ENCODE measurements around the gene NFIX. TPM values are rescaled to one million over a fixed set of nuclear protein-coding genes. Genes with fewer than 3 reads are reported as not detected.

NFIX gene
- total and polyA plus RNA-seq, 2 donors (not counting 1 experiment from before 2014, with no cell fraction given): 0.69 to 5.6 TPM

DNA sequence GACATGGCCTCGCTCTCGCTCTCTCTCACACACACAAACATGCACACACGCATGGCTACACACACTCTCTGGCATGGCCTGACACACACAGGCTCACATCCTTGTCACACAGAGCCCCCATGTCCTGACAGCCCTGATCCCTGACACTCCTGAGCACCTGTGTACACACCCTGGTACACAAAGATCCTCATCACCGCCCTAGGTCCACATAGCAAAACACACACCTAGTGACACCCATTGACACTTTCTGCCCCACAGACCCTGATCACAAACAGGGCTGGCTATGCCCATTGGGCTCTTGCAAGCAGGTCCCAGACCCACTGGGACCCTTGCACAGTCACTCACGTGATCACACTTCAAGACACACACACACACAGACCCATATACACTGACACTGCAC is 4.0 kb upstream of the NFIX start:
- Mint-ChIP-seq H3K4me3 (no peak overlapping the region), H3K27ac (peak overlapping the region; percentile 38)
- CTCF ChIA-PET: interaction anchor here (0.6 to 0.7 kb wide), 2 partner anchors 12 to 1284 kb away, joined by 3 to 4 read pairs; no protein-coding TSS in a partner anchor

DNA sequence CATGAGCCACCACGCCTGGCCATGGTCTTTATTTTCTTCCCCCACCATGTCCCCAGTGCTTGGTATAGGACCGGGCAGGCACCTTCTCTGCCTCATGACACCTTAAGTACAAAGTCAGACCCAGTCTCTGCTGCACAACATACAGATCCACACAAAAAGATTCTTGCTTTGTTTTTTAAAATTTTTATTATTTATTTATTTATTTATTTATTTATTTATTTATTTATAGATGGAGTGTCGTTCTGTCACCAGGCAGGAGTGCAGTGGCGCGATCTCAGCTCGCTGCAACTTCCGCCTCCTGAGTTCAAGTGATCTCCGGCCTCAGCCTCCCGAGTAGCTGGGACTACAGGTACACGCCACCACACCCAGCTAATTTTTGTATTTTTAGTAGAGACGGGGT is 2.5 kb upstream of the NFIX start:
- no peak overlapping the region for H3K27ac Mint-ChIP-seq
- DNase-seq (no peak), ATAC-seq (ENCODE audit: low read depth) (no peak)
- Histone ChIP-seq H4K20me1 (ENCODE audit: control insufficient read depth, insufficient read depth, low read length, poor library complexity, severe bottlenecking) (no peaks in the 10 kb centered on the region), H3K36me3 (replicated peaks in 1 of 2; ENCODE audit: control extremely low read depth in 1 of 2, control insufficient read depth in 1 of 2, extremely low read depth in 1 of 2, insufficient read depth in 2 of 2, low read length in 1 of 2) (no peaks in the 10 kb centered on the region), H3K27ac (ENCODE audit: low read length in 2 of 2) (no peak overlapping the region), H3K4me1 (ENCODE audit: control insufficient read depth in 2 of 2, insufficient read depth in 2 of 2, low read length in 2 of 2) (peaks cover 10 to 11% of the 10 kb centered on the region in 2 donors), H3K4me2 (replicated peaks; ENCODE audit: low read depth, low read length, poor library complexity, severe bottlenecking) (no peak overlapping the region), H2AFZ (ENCODE audit: insufficient read depth, low read depth, low read length, poor library complexity, severe bottlenecking) (no peak overlapping the region), H3K9me3 (ENCODE audit: control extremely low read depth in 1 of 3, control insufficient read depth in 2 of 3, insufficient read depth in 1 of 3, low read length in 2 of 3) (peaks cover 0 to 1% (median 0%) of the 10 kb centered on the region in 3 donors), H3K27me3 (replicated peaks in 1 of 4; ENCODE audit: control extremely low read depth in 1 of 4, control insufficient read depth in 3 of 4, insufficient read depth in 4 of 4, low read length in 3 of 4) (peaks cover 0 to 26% (median 4%) of the 10 kb centered on the region in 4 experiments), H3K79me2 (ENCODE audit: control insufficient read depth, insufficient read depth, low read length) (no peaks in the 10 kb centered on the region), H3K4me3 (ENCODE audit: control extremely low read depth in 1 of 5, extremely low read depth in 1 of 5, insufficient read depth in 1 of 5, low read depth in 2 of 5, low read length in 4 of 5) (no peak overlapping the region), H3K9ac (ENCODE audit: low read length) (no peak overlapping the region)
- intact Hi-C loops (cut with micrococcal nuclease): loop anchor here (5.0 kb wide), 1 partner anchor 1225 kb away; the partner anchor contains the start of gene ZNF441
- WGBS (ENCODE audit: insufficient coverage): 98% methylated on average over 8 of the region's 11 CpGs
- no peaks in the 10 kb centered on the region for H3K9me3 Mint-ChIP-seq (ENCODE audit: insufficient read depth)
- CTCF ChIA-PET: interaction anchor here (0.8 kb wide), 1 partner anchor 15 kb away, joined by 3 read pairs; no protein-coding TSS in a partner anchor
- peaks cover 15% of the 10 kb centered on the region for H3K4me1 Mint-ChIP-seq
- no peak for TF ChIP-seq EZH2 (IDR thresholded peaks at IDR 0.05; ENCODE audit: borderline replicate concordance, insufficient read depth, low read depth, low read length, poor library complexity, severe bottlenecking)
- TF ChIP-seq, protein P1, sequence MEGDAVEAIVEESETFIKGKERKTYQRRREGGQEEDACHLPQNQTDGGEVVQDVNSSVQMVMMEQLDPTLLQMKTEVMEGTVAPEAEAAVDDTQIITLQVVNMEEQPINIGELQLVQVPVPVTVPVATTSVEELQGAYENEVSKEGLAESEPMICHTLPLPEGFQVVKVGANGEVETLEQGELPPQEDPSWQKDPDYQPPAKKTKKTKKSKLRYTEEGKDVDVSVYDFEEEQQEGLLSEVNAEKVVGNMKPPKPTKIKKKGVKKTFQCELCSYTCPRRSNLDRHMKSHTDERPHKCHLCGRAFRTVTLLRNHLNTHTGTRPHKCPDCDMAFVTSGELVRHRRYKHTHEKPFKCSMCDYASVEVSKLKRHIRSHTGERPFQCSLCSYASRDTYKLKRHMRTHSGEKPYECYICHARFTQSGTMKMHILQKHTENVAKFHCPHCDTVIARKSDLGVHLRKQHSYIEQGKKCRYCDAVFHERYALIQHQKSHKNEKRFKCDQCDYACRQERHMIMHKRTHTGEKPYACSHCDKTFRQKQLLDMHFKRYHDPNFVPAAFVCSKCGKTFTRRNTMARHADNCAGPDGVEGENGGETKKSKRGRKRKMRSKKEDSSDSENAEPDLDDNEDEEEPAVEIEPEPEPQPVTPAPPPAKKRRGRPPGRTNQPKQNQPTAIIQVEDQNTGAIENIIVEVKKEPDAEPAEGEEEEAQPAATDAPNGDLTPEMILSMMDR (IDR thresholded peaks at IDR 0.05): no peak
- POLR2A ChIA-PET: interaction anchor here (0.6 to 1.4 kb wide), 2 partner anchors 112 to 551 kb away, joined by 3 read pairs; no protein-coding TSS in a partner anchor
- H3K4me3 Mint-ChIP-seq: no peak overlapping the region
- H3K27me3 Mint-ChIP-seq: peaks cover 17% of the 10 kb centered on the region

More for the DNA sequence above, 4.0 kb upstream of the NFIX start:
- Histone ChIP-seq H3K4me3 (ENCODE audit: control extremely low read depth in 1 of 5, extremely low read depth in 1 of 5, insufficient read depth in 1 of 5, low read depth in 2 of 5, low read length in 4 of 5) (no peak overlapping the region), H3K27ac (ENCODE audit: low read length in 2 of 2) (no peak overlapping the region), H3K4me2 (replicated peaks; ENCODE audit: low read depth, low read length, poor library complexity, severe bottlenecking) (no peak overlapping the region), H3K36me3 (replicated peaks in 1 of 2; ENCODE audit: control extremely low read depth in 1 of 2, control insufficient read depth in 1 of 2, extremely low read depth in 1 of 2, insufficient read depth in 2 of 2, low read length in 1 of 2) (no peaks in the 10 kb centered on the region), H4K20me1 (ENCODE audit: control insufficient read depth, insufficient read depth, low read length, poor library complexity, severe bottlenecking) (no peaks in the 10 kb centered on the region), H2AFZ (ENCODE audit: insufficient read depth, low read depth, low read length, poor library complexity, severe bottlenecking) (no peak overlapping the region), H3K9ac (ENCODE audit: low read length) (no peak overlapping the region), H3K79me2 (ENCODE audit: control insufficient read depth, insufficient read depth, low read length) (no peaks in the 10 kb centered on the region), H3K4me1 (ENCODE audit: control insufficient read depth in 2 of 2, insufficient read depth in 2 of 2, low read length in 2 of 2) (peaks cover 10% of the 10 kb centered on the region in 2 donors), H3K9me3 (ENCODE audit: control extremely low read depth in 1 of 3, control insufficient read depth in 2 of 3, insufficient read depth in 1 of 3, low read length in 2 of 3) (no peaks in the 10 kb centered on the region), H3K27me3 (replicated peaks in 1 of 4; ENCODE audit: control extremely low read depth in 1 of 4, control insufficient read depth in 3 of 4, insufficient read depth in 4 of 4, low read length in 3 of 4) (peaks cover 0 to 16% (median 4%) of the 10 kb centered on the region in 4 experiments)
- DNase-seq (no peak), ATAC-seq (ENCODE audit: low read depth) (no peak)
- Mint-ChIP-seq H3K27me3 (peaks cover 16% of the 10 kb centered on the region), H3K9me3 (ENCODE audit: insufficient read depth) (no peaks in the 10 kb centered on the region), H3K4me1 (peaks cover 11% of the 10 kb centered on the region)
- intact Hi-C loops (cut with micrococcal nuclease): loop anchor here (5.0 kb wide), 1 partner anchor 1224 kb away; the partner anchor contains the start of gene ZNF441
- TF ChIP-seq, protein P1 (IDR thresholded peaks at IDR 0.05): no peak
- TF ChIP-seq EZH2 (IDR thresholded peaks at IDR 0.05; ENCODE audit: borderline replicate concordance, insufficient read depth, low read depth, low read length, poor library complexity, severe bottlenecking): no peak
- POLR2A ChIA-PET: no interaction called here
- WGBS (ENCODE audit: insufficient coverage): 96% methylated on average over 5 of the region's 5 CpGs
